K562 (cell line): Measurements from ENCODE around the gene TXNRD2. TPM values are rescaled to one million over a fixed set of nuclear protein-coding genes. Genes with fewer than 3 reads are reported as not detected.

Source experiments
- CC2D1A ChIP-seq: fragments of 450-650 bp; IDR thresholded peaks from 2 replicates; pipeline ENCODE4 v1.6.1; 2017; ENCODE audit warnings: mild to moderate bottlenecking
- DIDO1 ChIP-seq: fragments of 450-650 bp; IDR thresholded peaks from 2 replicates; pipeline ENCODE4 v1.6.1; 2016; ENCODE audit warnings: low read depth, missing biosample characterization, missing genetic modification characterization
- EGR1 ChIP-seq: fragments of 450-650 bp; conservative IDR thresholded peaks from 2 replicates; pipeline ENCODE4 v1.6.1; 2017; ENCODE audit warnings: mild to moderate bottlenecking
- EP400 ChIP-seq: fragments of 450-650 bp; IDR thresholded peaks from 2 replicates; pipeline ENCODE4 v1.6.1; 2017; ENCODE audit warnings: antibody characterized with exemption, mild to moderate bottlenecking, moderate library complexity
- HDAC6 ChIP-seq: IDR thresholded peaks from 2 replicates; pipeline ENCODE4 v1.6.1; 2012; ENCODE audit warnings: low read depth, mild to moderate bottlenecking, control low read depth, inconsistent platforms, low read length, moderate library complexity
- HINFP ChIP-seq: fragments of 450-650 bp; conservative IDR thresholded peaks from 2 replicates; pipeline ENCODE4 v1.6.1; 2016; ENCODE audit warnings: missing genetic modification characterization, low read depth, mild to moderate bottlenecking, control low read depth, missing compliant biosample characterization
- KDM4B ChIP-seq, 2 experiments: fragments of 450-650 bp in 1 of 2; sonication (generic) in 1 of 2; IDR thresholded peaks; 2 replicates each; pipeline ENCODE4 v1.6.1; 2016 to 2017; ENCODE audit warnings: borderline replicate concordance in 2 of 2, antibody characterized with exemption in 1 of 2, low read depth in 1 of 2, mild to moderate bottlenecking in 1 of 2
- KLF6 ChIP-seq: fragments of 250-450 bp; sonication (Bioruptor Pico); IDR thresholded peaks from 2 replicates; pipeline ENCODE4 v1.4.0; 2020; ENCODE audit warnings: mild to moderate bottlenecking, moderate library complexity, borderline replicate concordance
- MLX ChIP-seq, 2 experiments: fragments of 450-650 bp in 1 of 2; sonication (generic) in 1 of 2; formaldehyde crosslinking; conservative IDR thresholded peaks; 2 replicates each; pipeline versions ENCODE4 v1.4.0 to v1.8.1; 2020 to 2022; ENCODE audit warnings: mild to moderate bottlenecking in 1 of 2, missing genetic modification reagents in 1 of 2
- NFE2 ChIP-seq: IDR thresholded peaks from 2 replicates; pipeline ENCODE4 v1.6.1; 2014; ENCODE audit warnings: antibody characterized with exemption, low read depth
- NR1H2 ChIP-seq: sonication (generic); formaldehyde crosslinking; IDR thresholded peaks from 2 replicates; pipeline ENCODE4 v1.4.0; 2020; ENCODE audit warnings: mild to moderate bottlenecking, missing genetic modification reagents
- OTX1 ChIP-seq: fragments of 450-650 bp; formaldehyde crosslinking; IDR thresholded peaks from 2 replicates; pipeline ENCODE4 v1.4.0; 2022; ENCODE audit warnings: mild to moderate bottlenecking
- POLR2A ChIP-seq: fragments of 450-650 bp; conservative IDR thresholded peaks from 2 replicates; pipeline ENCODE4 v1.6.1; 2016
- POLR2B ChIP-seq: fragments of 450-650 bp; IDR thresholded peaks from 2 replicates; pipeline ENCODE4 v1.6.1; 2018; ENCODE audit warnings: low read depth; ENCODE audit not compliant: partially characterized antibody
- POLR3G ChIP-seq: IDR thresholded peaks from 2 replicates; pipeline ENCODE4 v1.6.1; 2011; ENCODE audit not compliant: insufficient read length, insufficient replicate concordance; ENCODE audit errors: extremely low read depth
- RBBP5 ChIP-seq: fragments of 200-600 bp; sonication (generic); IDR thresholded peaks from 2 replicates; pipeline ENCODE4 v1.6.1; 2012; ENCODE audit warnings: borderline replicate concordance, mild to moderate bottlenecking, low read length, control low read depth, inconsistent platforms; ENCODE audit not compliant: insufficient read depth, poor library complexity, severe bottlenecking
- SREBF2 ChIP-seq: sonication (generic); formaldehyde crosslinking; IDR thresholded peaks from 2 replicates; pipeline ENCODE4 v1.4.0; 2020; ENCODE audit warnings: mild to moderate bottlenecking, missing genetic modification reagents
- SUPT5H ChIP-seq: fragments of 450-650 bp; IDR thresholded peaks from 2 replicates; pipeline ENCODE4 v1.6.1; 2016
- TAF1 ChIP-seq: IDR thresholded peaks from 2 replicates; pipeline ENCODE4 v1.6.1; 2011; ENCODE audit warnings: mild to moderate bottlenecking, low read length, moderate library complexity; ENCODE audit not compliant: insufficient read depth, control insufficient read depth, severe bottlenecking; ENCODE audit errors: extremely low read depth
- WHSC1 ChIP-seq: IDR thresholded peaks from one replicate; pipeline ENCODE4 v1.6.1; 2012; ENCODE audit warnings: low read length, control low read depth, inconsistent platforms
- ZBTB26 ChIP-seq: fragments of 450-650 bp; formaldehyde crosslinking; IDR thresholded peaks from 2 replicates; pipeline ENCODE4 v1.4.0; 2022; ENCODE audit warnings: missing genetic modification characterization
- ZKSCAN3 ChIP-seq: fragments of 250-450 bp; sonication (Bioruptor Pico); IDR thresholded peaks from 2 replicates; pipeline ENCODE4 v1.4.0; 2020
- ZNF23 ChIP-seq: fragments of 250-450 bp; sonication (Bioruptor Pico); IDR thresholded peaks from 2 replicates; pipeline ENCODE4 v1.4.0; 2020; ENCODE audit warnings: mild to moderate bottlenecking
- polyA plus RNA-seq, 8 experiments: library from polyadenylated mRNA; depleted of rRNA in 4 of 8; stranded (reverse) in 5 of 8; unstranded in 3 of 8; fragments of >200 nt; fragmentation: Nextera tagmentation in 2 of 8; fragmentation: Illumina TruSeq in 1 of 8; extraction: Ambion mirVana in 2 of 8; extraction: Trizol in 1 of 8; gene quantifications; 2 replicates each; pipeline versions ENCODE4 v1.2.1 to v1.2.3, GENCODE V29; 2011 to 2014; ENCODE audit warnings: inconsistent platforms in 1 of 8, missing spikeins in 1 of 8
- total RNA-seq, 7 experiments: library from RNA; depleted of rRNA in 6 of 7; stranded (reverse); fragments of >200 nt in 6 of 7; fragmentation: Illumina TruSeq in 2 of 7; extraction: Trizol in 2 of 7; gene quantifications; 2 replicates each; pipeline versions ENCODE4 v1.2.1 to v1.2.3, GENCODE V29; 2011 to 2021; ENCODE audit warnings: low replicate concordance in 1 of 7

The TXNRD2 gene
- total and polyA plus RNA-seq, 9 of the 15 experiments (the other 6 are each of a cell fraction or from before 2014, with no cell fraction given) = 3.3 to 80.2 (median 49.4) TPM

- TF ChIP-seq ZBTB26 (CRISPR knock-in tag) (0 out of 2 replicates have a peak, but pooled peaks have one; percentile 8), HINFP (tag) (no peak), POLR3G (no peak), RBBP5 (peak; percentile 23), ZNF23 (CRISPR knock-in tag) (no peak), CC2D1A (no peak), NFE2 (no peak), SREBF2 (no peak), TAF1 (no peak), DIDO1 (tag) (no peak), EGR1 (no peak), KDM4B (IDR thresholded peaks at IDR 0.05; ENCODE audit: borderline replicate concordance in 2 of 2, low read depth in 1 of 2) (no peak), KLF6 (CRISPR knock-in tag) (peak; percentile 42; the same call in 1 of the 2 replicates), WHSC1 (peak; percentile 76), POLR2A (no peak), EP400 (no peak), OTX1 (CRISPR knock-in tag) (0 out of 2 replicates have a peak, but pooled peaks have one; percentile 6), ZKSCAN3 (no peak), NR1H2 (CRISPR knock-in tag) (no peak), HDAC6 (no peak), POLR2B (no peak), SUPT5H (no peak), MLX (CRISPR knock-in tag; conservative IDR thresholded peaks at IDR 0.05) (peak; percentile 71 to 81; a peak in 2 of 4 replicates)
Observed at GRCh38 chr22:19940536-19941364, 868 bp downstream of the TXNRD2 start (continued).
